Measurements from ENCODE around the gene MYH11.

MYH11 gene

DNA sequence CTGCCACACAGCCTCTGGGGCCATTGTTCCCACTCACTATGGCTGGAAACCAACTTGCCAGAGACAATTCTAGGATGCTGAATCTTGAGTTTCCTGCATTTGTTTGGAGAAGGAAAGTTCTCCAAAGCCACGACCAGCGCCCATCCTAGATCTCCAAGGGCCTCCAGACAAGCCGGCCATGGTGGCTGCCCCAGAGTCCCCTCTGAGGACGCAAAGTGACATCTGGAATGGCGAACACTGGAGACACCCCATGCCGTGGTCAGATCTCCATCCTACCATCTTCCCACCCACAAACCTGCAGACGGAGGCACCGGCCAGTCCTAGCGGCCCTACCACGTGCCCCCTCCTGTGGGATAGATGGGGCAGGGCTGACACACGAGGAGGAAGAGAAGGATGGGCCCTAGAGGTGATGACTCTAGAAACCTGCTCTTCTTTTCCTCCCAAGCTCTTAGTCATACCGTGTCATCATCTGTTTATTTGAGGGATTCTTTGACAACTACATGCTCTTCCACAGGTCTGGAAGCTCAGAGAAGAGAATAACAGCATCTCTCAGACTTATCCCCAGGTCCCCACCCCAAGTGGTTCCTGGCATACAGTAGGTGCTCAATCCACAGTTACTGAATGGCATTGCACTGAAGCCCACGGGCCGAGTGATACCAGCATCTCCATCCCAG is 71.3 kb downstream of the MYH11 start:
- in situ Hi-C loops (cut with HindIII; ENCODE audit: low pct_unique_long_range_greater_than_20kb, low sequenced_read_pairs): no loop called here
- no peak for TF ChIP-seq JUND (IDR thresholded peaks at IDR 0.05; ENCODE audit: low read depth)
- DNase-seq (ENCODE audit: low read depth in 1 of 2, low spot score in 1 of 2): no peak

DNA sequence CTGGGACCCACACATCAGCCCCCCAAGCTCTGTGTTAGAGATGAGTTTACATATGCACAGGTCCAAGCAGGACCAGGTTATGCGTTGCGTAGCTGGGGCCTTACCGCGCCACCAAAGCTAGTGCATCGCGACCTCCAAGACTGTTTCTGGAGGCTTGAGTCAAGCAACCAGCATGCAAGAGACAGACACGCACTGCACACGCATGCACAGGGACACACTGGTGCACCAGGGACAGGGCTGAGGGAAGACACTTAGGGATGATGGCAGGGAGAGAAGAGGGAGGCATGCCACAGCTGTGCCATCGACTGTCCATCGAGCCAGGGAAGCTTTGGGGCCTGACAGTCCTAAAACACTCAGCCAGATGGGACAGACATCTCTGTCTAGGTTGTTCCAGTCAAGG is 72.8 kb downstream of the MYH11 start:
- in situ Hi-C loops (cut with HindIII; ENCODE audit: low pct_unique_long_range_greater_than_20kb, low sequenced_read_pairs): no loop called here
- no peak for DNase-seq (ENCODE audit: low read depth in 1 of 2, low spot score in 1 of 2)
- no peak for TF ChIP-seq JUND (IDR thresholded peaks at IDR 0.05; ENCODE audit: low read depth)

DNA sequence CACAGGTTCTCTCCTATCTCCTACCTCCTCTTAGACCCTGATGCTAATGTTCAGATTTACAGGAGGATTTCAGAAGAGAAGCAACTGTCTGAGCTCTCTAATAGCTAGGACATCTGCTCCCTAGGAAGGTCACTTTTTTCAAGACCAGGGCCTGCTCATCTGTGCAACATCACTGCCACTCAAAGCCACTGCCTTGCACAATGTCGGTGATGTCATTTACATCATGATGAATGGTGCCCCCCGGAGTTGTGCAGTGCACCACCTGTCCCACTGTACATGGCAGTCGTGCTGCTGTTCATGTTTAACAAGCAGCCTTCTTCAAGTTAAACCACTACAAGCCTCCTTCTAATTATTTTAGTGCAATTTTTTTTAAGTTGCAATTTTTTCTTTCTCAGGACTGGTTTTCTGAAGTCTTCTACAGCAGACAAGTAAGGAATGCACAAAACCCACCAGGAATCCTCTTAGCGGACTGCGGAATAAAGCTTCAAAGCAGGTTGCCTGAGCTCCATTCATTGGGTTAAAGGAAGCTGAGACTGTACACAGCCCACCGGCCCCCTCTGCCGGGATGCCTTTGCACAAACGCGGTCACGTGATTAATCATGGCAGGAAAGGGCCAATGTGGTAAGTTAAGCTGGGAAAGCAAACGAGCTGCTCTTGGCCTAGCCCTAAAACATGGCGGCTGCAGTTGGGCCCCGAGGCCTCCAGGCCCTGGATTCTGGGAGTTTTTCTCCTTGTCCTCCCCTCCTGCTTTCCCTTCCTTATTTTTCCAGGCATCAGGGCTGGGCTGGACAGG is 74.1 kb downstream of the MYH11 start:
- in situ Hi-C loops (cut with HindIII; ENCODE audit: low pct_unique_long_range_greater_than_20kb, low sequenced_read_pairs): no loop called here
- DNase-seq (ENCODE audit: low read depth in 1 of 2, low spot score in 1 of 2): no peak
- no peak for TF ChIP-seq JUND (IDR thresholded peaks at IDR 0.05; ENCODE audit: low read depth)

DNA sequence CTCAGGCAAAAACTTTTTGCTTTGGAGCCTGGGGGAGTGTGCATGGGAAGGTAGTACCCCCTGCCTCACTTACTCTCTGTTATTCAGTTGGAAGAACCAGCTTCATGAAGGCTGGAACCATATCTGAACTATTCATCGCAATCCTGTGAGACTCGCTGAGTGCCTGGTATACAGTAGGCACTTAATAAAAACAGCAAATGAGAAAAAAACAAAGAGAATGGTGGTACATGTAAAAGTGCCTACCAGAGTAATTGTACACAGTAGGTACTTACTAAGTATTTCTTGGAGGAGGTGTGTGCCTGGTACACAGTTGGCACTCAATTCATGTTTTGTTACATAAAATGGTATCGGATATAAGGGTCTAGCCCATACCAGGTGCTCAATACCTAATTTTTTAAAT is 75.2 kb downstream of the MYH11 start:
- DNase-seq (ENCODE audit: low read depth in 1 of 2, low spot score in 1 of 2): no peak
- no peak for TF ChIP-seq JUND (IDR thresholded peaks at IDR 0.05; ENCODE audit: low read depth)
- in situ Hi-C loops (cut with HindIII; ENCODE audit: low pct_unique_long_range_greater_than_20kb, low sequenced_read_pairs): no loop called here

DNA sequence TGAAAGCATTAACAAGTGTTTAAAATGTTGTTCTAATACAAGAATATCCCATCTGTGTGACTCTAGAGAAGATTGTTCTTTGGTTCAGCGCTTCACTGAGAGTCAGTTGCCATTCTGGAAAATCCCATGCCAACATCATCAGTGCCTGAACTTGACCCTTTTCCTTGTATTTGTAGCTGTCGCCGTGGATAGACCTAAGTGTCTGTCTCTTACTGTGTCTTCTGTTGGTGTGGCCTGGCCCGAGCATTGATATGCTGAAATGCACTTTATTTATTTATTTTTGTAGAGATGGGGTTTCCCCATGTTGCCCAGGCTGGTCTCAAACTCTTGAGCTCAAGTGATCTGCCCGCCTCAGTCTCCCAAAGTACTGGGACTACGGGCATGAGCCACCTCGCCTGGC is 76.0 kb downstream of the MYH11 start:
- in situ Hi-C loops (cut with HindIII; ENCODE audit: low pct_unique_long_range_greater_than_20kb, low sequenced_read_pairs): no loop called here
- TF ChIP-seq JUND (IDR thresholded peaks at IDR 0.05; ENCODE audit: low read depth): no peak
- no peak for DNase-seq (ENCODE audit: low read depth in 1 of 2, low spot score in 1 of 2)

DNA sequence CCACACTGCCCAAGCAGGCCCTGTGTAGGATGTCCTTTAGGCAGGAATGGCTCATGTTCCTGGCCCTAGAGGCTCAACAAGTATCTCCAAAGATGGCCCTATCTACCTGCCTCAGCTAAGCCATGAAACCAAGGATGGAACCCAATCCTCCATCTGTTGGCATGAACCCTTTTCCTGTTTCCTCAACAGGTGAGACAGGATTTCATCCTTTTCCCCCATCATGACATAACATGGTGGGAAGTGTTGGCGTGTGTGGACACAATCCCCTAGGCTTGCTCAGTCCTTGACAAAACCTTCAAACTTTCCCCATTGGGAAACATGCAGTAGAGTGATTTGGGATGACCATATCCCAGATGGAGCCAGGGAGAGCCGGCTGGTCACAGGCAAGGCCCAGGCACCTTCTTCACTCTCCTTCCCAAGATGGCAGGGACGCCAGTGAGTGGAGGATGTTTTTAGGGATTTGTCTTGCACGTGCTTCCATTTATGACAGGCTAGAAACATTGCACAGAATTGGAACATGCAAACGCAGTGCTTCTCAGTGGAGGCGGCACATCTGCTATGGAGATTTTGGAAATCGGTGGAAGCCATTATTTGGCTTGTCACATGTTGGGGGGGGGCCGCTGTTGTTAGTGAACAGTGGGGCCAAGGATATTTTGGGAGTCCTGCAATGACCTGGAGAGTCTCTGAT is 77.0 kb downstream of the MYH11 start:
- in situ Hi-C loops (cut with HindIII; ENCODE audit: low pct_unique_long_range_greater_than_20kb, low sequenced_read_pairs): no loop called here
- TF ChIP-seq JUND (IDR thresholded peaks at IDR 0.05; ENCODE audit: low read depth): no peak

DNA sequence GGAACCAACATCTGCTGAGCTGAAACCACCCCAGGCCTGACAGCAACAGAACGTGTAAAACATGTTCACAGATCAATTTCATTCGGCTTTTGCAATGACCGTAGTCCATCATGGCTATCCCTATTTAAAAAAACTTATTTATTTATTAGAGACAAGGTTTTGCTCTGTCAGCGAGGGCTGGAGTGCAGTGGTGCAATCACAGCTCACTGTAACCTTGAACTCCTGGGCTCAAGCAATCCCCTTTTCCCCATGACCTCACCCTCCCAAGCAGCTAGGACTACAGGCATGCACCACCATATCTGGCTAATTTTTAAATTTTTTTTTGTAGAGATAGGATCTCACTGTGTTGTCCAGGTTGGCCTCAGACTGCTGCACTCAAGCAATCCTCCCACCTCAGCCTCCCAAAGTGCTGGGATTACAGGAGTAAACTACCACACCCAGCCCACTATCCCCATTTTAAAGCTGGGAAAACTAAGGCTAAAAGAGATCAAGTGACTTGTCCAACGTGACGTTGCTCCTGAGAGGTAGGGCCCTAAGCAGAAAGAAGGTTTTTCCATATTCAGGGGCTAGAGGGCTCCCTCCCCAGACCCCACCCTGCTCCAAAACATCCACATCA is 77.7 kb downstream of the MYH11 start:
- in situ Hi-C loops (cut with HindIII; ENCODE audit: low pct_unique_long_range_greater_than_20kb, low sequenced_read_pairs): no loop called here
- DNase-seq (ENCODE audit: low read depth in 1 of 2, low spot score in 1 of 2): no peak
- no peak for TF ChIP-seq JUND (IDR thresholded peaks at IDR 0.05; ENCODE audit: low read depth)

More for the DNA sequence above, 77.0 kb downstream of the MYH11 start:
- DNase-seq (ENCODE audit: low read depth in 1 of 2, low spot score in 1 of 2): no peak

DNA sequence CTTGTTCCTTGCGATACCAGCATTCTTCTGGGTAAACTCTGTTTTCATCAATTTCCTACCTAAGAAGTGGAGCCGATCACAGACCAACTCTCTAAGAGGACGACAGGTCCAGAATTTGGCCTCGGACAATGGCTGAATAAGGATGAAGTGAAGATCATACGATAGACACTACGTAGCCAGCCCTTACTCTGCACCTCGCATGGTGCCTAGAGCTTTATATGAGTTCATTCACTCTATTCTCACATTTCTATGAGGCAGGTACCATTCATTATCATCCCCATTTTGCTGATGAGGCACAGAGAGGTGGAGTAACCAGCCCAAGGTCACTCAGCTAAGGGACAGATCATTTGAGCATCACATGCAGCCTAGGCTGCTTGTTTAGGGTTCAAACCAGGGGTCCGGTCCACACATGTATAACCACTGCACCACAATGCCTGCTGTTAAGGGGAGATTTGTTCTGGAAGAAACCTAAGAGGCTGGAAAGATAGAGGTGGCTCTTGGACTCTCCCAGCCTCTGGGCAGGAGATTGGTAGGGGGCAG is 78.6 kb downstream of the MYH11 start:
- no peak for TF ChIP-seq JUND (IDR thresholded peaks at IDR 0.05; ENCODE audit: low read depth)
- DNase-seq (ENCODE audit: low read depth in 1 of 2, low spot score in 1 of 2): no peak
- in situ Hi-C loops (cut with HindIII; ENCODE audit: low pct_unique_long_range_greater_than_20kb, low sequenced_read_pairs): no loop called here

DNA sequence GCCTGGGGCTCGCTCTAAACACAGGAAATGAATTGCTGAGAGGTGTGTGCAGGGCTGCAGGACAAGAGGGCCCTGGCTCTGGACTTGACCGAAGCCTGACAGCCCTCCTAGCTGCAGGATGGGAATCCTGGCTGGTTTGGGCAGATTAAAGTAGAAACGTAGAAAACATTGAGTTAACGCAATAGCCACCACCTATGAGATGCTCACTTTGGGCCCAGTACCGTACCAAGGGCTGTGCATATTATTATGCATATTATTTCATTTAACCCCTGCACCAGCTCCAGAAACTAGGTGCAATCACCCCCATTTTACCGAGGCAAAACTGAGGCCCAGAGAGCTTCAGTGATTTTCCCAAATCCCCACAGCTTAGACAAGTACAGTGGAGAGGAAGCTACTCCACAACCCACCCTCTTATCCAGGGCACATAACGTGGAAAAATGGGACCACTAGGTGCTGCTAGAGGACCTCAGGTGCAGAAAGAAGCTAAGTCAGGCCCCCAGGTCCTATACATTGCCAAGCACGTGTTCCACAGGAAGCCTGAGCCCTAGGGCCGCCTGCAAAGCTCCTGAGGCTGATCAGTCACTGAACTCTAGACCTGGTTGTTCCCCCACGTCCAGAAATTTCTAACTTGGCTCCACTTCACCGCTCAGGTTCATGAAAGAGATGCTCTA is 79.2 kb downstream of the MYH11 start:
- in situ Hi-C loops (cut with HindIII; ENCODE audit: low pct_unique_long_range_greater_than_20kb, low sequenced_read_pairs): no loop called here
- TF ChIP-seq JUND (IDR thresholded peaks at IDR 0.05; ENCODE audit: low read depth): no peak
- DNase-seq (ENCODE audit: low read depth in 1 of 2, low spot score in 1 of 2): peak; percentile 36 to 70

DNA sequence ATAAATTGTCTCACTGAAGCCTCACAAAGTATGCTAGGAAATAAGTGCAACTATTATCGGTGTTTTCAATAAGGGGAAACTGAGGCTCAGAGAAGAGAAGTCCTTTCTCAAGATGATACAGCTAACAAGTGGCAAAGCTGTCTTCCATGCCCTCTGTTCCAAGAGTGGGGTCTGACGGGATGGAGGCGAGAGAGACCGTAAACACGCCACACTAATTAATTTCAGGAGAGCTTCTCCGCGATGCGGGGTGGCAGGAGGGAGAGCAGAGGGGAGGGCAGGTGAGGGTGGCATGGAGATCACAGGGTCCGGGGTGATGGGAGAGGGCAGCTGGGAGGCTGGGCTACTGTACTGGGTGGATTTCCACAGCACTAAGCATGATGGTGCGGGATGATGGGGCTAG is 80.3 kb downstream of the MYH11 start:
- DNase-seq (ENCODE audit: low read depth in 1 of 2, low spot score in 1 of 2): no peak
- in situ Hi-C loops (cut with HindIII; ENCODE audit: low pct_unique_long_range_greater_than_20kb, low sequenced_read_pairs): no loop called here
- no peak for TF ChIP-seq JUND (IDR thresholded peaks at IDR 0.05; ENCODE audit: low read depth)

DNA sequence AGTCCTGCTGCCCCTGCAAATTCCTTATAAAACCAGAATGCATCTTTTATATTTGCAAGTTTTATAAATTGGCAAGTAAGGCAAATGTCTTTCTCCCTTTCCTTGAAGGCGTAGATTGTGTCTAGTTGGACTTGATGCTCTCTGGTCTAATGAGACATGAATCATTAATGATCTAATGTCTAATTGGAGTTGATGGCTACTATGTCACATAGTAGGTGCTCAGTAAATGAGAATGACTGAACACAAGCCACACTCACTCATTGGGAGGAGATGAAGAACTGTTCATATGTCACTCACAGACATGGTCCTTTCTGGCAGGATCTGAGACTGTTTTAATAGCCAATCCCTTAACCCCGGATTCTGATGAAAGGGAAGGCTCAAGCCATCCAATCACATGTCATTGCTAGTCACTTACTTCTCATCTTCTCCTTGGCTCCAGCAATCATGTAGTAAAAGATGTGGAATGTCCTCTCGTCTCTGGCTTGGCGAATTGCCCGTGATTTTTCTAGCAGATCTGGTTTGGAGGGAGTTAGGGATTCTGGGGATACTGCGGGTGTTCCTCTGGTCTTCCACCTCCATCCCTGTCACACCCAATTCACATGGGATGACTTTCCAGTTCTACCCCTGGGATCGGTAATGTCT is 81.0 kb downstream of the MYH11 start:
- TF ChIP-seq JUND (IDR thresholded peaks at IDR 0.05; ENCODE audit: low read depth): no peak
- in situ Hi-C loops (cut with HindIII; ENCODE audit: low pct_unique_long_range_greater_than_20kb, low sequenced_read_pairs): no loop called here
- DNase-seq (ENCODE audit: low read depth in 1 of 2, low spot score in 1 of 2): no peak

Measured in T47D (cell line).